Bronchial epithelial cell (primary cell): ENCODE results near the gene STX11. TPM values are rescaled to one million over a fixed set of nuclear protein-coding genes. Genes with fewer than 3 reads are reported as not detected.
A peak's percentile ranks its signal among the peaks of the same experiment; 100 is the strongest.
"Not testable (repeated sequence)": the region's sequence is repeated elsewhere in the genome, so short reads cannot be mapped to it uniquely, and the experiment has no call there.

Experiments
- DNase-seq: peaks from one replicate; pipeline ENCODE4 v3.0.0-alpha.2; 2010; ENCODE audit warnings: low read depth
- FAIRE-seq: peaks from 2 replicates; lab custom pipeline; 2011; peaks lifted over from hg19 to GRCh38; lab: Jason Lieb, UNC
- H3K27me3 ChIP-seq: 2 replicates; pipeline ENCODE4 v1.5.1; 2011; ENCODE audit warnings: low read length; ENCODE audit not compliant: control insufficient read depth, insufficient read depth
- H3K36me3 ChIP-seq: 2 replicates; pipeline ENCODE4 v1.5.1; 2011; ENCODE audit warnings: low read length; ENCODE audit not compliant: control insufficient read depth, insufficient read depth
- H3K4me3 ChIP-seq: 2 replicates; pipeline ENCODE4 v1.5.1; 2011; ENCODE audit warnings: mild to moderate bottlenecking, low read depth, low read length, control low read depth
- total RNA-seq: library from RNA; depleted of rRNA; stranded (reverse); fragments of >200 nt; gene quantifications from 2 replicates; pipeline ENCODE4 v1.2.1, GENCODE V29; 2014
- TF ChIP-seq, protein P1 (sequence below): IDR thresholded peaks from 2 replicates; pipeline ENCODE4 v1.5.1; 2011; ENCODE audit warnings: mild to moderate bottlenecking, moderate library complexity, low read length, control low read depth, inconsistent platforms; ENCODE audit not compliant: insufficient read depth, severe bottlenecking

Gene STX11
- total RNA-seq, 1 donor from 2014 or later: 0.26 TPM

DNA sequence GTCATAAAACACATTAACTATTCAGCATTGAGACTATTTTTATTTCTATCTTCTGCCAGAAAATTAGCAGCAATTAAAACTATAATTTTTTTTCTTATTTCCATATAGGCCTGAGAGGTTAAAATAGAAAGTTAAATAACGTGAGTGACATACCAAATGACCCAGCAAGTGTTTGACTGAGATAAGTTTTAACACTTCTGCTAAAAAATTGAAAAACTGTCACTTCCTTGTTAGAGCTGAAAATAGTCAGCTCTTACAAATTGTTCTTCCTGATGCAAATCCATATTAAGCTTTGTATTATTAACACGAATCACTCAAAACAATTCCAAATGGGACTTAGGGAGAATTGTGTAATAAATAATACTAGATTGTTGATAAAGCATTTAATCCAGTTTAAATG, 26.5 kb upstream of the STX11 start:
- H3K27me3 ChIP-seq: no peaks in the 10 kb centered on the region
- no peak overlapping the region for H3K4me3 ChIP-seq
- no peaks in the 10 kb centered on the region for H3K36me3 ChIP-seq
- TF ChIP-seq, protein P1, sequence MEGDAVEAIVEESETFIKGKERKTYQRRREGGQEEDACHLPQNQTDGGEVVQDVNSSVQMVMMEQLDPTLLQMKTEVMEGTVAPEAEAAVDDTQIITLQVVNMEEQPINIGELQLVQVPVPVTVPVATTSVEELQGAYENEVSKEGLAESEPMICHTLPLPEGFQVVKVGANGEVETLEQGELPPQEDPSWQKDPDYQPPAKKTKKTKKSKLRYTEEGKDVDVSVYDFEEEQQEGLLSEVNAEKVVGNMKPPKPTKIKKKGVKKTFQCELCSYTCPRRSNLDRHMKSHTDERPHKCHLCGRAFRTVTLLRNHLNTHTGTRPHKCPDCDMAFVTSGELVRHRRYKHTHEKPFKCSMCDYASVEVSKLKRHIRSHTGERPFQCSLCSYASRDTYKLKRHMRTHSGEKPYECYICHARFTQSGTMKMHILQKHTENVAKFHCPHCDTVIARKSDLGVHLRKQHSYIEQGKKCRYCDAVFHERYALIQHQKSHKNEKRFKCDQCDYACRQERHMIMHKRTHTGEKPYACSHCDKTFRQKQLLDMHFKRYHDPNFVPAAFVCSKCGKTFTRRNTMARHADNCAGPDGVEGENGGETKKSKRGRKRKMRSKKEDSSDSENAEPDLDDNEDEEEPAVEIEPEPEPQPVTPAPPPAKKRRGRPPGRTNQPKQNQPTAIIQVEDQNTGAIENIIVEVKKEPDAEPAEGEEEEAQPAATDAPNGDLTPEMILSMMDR: no peak
- FAIRE-seq (no peak), DNase-seq (no peak)

DNA sequence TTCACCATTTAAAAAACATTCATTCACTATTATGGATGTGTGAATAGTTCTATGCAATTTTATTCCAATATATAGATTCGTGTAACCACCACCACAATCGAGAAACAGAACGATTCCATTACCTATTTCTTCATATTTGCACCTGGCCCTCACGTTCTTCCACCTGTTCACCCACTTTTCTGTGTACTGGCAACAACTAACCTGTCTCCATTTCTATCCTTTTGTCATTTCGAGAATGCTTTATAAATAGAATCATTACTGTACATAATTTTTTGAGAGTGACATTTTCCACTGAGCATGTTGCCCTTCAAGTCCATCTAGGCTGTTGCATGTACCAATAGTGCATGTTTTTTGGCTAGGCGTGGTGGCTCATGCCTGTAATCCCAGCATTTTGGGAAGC, 23.2 kb upstream of the STX11 start:
- no peaks in the 10 kb centered on the region for H3K27me3 ChIP-seq
- no peak for FAIRE-seq
- no peaks in the 10 kb centered on the region for H3K36me3 ChIP-seq
- H3K4me3 ChIP-seq: no peak overlapping the region
- DNase-seq: no peak
- TF ChIP-seq, protein P1: no peak

DNA sequence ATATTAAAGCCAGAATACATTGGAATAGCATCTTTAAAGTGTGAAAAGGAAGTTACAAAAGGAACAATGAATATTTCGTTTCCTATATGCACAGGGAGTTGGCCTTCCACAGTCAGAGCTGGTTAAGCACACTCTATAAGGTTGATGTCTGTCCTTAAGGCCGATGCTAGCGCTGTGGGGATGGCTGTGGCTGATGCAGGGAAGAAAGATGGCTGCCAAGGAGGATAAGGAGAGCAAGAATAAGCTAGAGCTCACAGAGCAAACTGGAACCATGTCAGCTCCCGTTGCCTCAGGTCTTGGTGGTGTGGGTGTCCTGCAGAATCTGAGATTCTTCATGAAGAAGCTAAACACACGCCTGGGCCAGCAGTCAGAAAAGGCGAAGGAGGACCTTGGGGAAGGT, 20.8 kb upstream of the STX11 start:
- TF ChIP-seq, protein P1: no peak
- FAIRE-seq: no peak
- H3K4me3 ChIP-seq: no peak overlapping the region

DNA sequence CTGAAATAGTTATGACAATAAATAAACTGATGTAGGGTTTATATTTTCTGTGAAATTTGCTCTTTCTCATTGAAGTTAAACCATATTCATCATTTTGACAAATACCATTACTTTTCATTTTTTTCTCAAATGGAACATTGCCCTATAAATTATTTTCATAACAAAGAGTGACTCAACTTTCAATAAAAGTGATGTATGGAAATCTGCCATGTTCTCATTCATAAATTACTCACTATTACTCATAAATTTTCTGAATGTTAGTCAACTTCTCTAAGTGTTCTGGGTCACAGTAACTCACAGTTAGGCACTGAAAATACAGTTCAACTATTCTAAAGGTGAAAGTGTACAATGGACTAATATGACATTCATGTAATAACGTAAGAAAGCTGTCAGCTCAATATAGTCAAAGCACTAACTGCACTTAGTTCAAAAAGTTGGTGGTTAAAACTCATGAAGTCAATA, 19.0 kb upstream of the STX11 start:
- H3K27me3 ChIP-seq: no peaks in the 10 kb centered on the region
- TF ChIP-seq, protein P1: no peak
- DNase-seq (peak; percentile 94), FAIRE-seq (no peak)
- H3K36me3 ChIP-seq: no peaks in the 10 kb centered on the region
- no peak overlapping the region for H3K4me3 ChIP-seq

More for the DNA sequence above, 20.8 kb upstream of the STX11 start:
- H3K27me3 ChIP-seq: no peaks in the 10 kb centered on the region
- DNase-seq: no peak
- no peaks in the 10 kb centered on the region for H3K36me3 ChIP-seq

DNA sequence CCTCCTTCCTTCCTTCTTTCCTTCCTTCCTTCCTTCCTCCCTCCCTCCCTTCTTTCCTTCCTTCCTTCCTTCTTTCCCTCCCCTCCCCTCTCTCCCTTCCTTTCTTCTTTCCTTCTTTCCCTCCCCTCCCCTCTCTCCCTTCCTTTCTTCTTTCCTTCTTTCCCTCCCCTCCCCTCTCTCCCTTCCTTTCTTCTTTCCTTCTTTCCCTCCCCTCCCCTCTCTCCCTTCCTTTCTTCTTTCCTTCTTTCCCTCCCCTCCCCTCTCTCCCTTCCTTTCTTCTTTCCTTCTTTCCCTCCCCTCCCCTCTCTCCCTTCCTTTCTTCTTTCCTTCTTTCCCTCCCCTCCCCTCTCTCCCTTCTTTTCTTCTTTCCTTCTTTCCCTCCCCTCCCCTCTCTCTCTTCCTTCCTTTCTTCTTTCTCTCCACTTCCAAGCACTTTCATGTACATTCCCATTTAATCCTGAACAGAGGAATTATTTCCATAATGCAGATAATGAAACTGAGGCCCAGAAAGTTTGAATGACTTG, 18.1 kb upstream of the STX11 start:
- DNase-seq, H3K27me3 ChIP-seq, FAIRE-seq, H3K4me3 ChIP-seq, H3K36me3 ChIP-seq: not testable (repeated sequence)

DNA sequence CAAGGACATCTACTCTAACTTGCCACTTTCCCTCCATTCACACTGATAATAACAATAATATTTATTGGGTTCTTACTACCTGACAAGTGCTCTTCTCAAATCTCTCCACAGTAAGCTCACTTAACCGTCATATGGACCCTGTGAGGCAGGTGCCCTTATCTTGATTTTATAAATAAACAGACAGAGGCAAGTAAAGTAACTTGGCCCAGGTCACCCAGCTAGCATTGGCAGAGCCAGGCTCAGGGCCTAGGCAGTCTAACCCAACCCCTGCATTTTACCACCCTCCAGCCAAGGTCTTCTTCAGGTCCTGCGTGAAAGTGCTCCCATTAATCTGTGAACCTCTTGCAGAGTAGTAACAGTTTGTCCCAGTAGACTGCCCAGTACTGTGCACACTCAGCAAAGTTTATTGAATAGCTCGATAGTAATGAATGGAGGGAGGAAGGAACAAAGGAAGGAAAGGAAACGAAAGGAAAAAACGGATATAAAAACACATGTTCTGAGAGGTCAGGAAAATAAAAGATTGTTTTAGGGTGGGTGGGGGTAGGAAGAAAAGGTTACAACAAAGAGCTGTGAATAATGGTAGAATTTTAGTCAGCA, 17.0 kb upstream of the STX11 start:
- no peak for DNase-seq
- FAIRE-seq: no peak
- Histone ChIP-seq H3K27me3 (no peaks in the 10 kb centered on the region), H3K4me3 (no peak overlapping the region), H3K36me3 (no peaks in the 10 kb centered on the region)
- TF ChIP-seq, protein P1: no peak
